GM12878 (cell line): ENCODE results near the gene POU2AF2.

Source experiments
- BRCA1 ChIP-seq: IDR thresholded peaks from 2 replicates; pipeline ENCODE4 v1.6.1; 2011; ENCODE audit warnings: low read depth, low read length, improper control_type of control experiment
- CBX3 ChIP-seq: fragments of 200-600 bp; sonication (generic); IDR thresholded peaks from 2 replicates; pipeline ENCODE4 v1.6.1; 2016; ENCODE audit warnings: low read depth, borderline replicate concordance
- GABPA ChIP-seq: IDR thresholded peaks from 2 replicates; pipeline ENCODE4 v1.6.1; 2014; ENCODE audit warnings: antibody characterized with exemption, low read depth, mild to moderate bottlenecking, inconsistent platforms
- HDGF ChIP-seq: fragments of 450-650 bp; IDR thresholded peaks from 2 replicates; pipeline ENCODE4 v1.6.1; 2016; ENCODE audit warnings: antibody characterized with exemption
- POLR2A ChIP-seq: IDR thresholded peaks from 2 replicates; pipeline ENCODE4 v1.6.1; 2011; ENCODE audit warnings: low read depth, mild to moderate bottlenecking, low read length
- RELA ChIP-seq: fragments of 450-650 bp; IDR thresholded peaks from 2 replicates; pipeline ENCODE4 v1.8.0; 2014; ENCODE audit warnings: borderline replicate concordance; ENCODE audit not compliant: partially characterized antibody
- TAF1 ChIP-seq: IDR thresholded peaks from 2 replicates; pipeline ENCODE4 v1.6.1; 2011; ENCODE audit warnings: mild to moderate bottlenecking, low read depth, low read length, borderline replicate concordance
- TF ChIP-seq, protein P1 (sequence below), 3 experiments: IDR thresholded peaks in 2 of 3; conservative IDR thresholded peaks in 1 of 3; 2 replicates each; pipeline ENCODE4 v1.5.1; 2011; ENCODE audit warnings: low read depth in 3 of 3, low read length in 3 of 3, mild to moderate bottlenecking in 3 of 3, control low read depth in 2 of 3, moderate library complexity in 2 of 3, inconsistent platforms in 1 of 3, mixed read lengths in 1 of 3; ENCODE audit not compliant: control insufficient read depth in 2 of 3, insufficient read depth in 1 of 3; ENCODE audit errors: extremely low read depth in 1 of 3
- TF ChIP-seq, protein P2 (sequence below): IDR thresholded peaks from 2 replicates; pipeline ENCODE4 v1.6.1; 2012; ENCODE audit warnings: mild to moderate bottlenecking, low read depth, low read length

DNA sequence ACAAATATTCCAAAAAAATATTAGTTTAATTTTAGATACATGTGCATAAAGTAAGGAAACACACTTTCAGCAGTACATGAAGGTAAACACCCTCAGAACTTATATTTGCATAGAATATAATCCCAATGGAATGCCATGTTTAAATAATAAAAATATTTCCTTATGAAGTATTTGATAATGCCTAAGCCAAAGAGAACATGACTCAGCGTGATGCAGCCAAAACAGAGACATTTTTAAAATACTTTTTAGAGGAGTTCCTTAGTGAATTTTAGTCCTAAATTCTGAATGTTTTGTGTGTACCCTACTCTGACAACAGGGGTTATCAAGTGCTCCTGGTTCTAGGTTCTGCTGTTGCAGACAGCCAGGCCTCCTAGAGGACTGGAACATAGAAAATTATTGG is 39.1 kb upstream of the POU2AF2 start:
- TF ChIP-seq CBX3: no peak
- no peak for TF ChIP-seq TAF1
- TF ChIP-seq GABPA: no peak
- TF ChIP-seq, protein P1, sequence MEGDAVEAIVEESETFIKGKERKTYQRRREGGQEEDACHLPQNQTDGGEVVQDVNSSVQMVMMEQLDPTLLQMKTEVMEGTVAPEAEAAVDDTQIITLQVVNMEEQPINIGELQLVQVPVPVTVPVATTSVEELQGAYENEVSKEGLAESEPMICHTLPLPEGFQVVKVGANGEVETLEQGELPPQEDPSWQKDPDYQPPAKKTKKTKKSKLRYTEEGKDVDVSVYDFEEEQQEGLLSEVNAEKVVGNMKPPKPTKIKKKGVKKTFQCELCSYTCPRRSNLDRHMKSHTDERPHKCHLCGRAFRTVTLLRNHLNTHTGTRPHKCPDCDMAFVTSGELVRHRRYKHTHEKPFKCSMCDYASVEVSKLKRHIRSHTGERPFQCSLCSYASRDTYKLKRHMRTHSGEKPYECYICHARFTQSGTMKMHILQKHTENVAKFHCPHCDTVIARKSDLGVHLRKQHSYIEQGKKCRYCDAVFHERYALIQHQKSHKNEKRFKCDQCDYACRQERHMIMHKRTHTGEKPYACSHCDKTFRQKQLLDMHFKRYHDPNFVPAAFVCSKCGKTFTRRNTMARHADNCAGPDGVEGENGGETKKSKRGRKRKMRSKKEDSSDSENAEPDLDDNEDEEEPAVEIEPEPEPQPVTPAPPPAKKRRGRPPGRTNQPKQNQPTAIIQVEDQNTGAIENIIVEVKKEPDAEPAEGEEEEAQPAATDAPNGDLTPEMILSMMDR (IDR thresholded peaks at IDR 0.05 in 2 of 3, conservative IDR thresholded peaks at IDR 0.05 in 1 of 3; ENCODE audit: control insufficient read depth in 2 of 3, extremely low read depth in 1 of 3, insufficient read depth in 1 of 3, low read depth in 3 of 3, low read length in 3 of 3): no peak
- TF ChIP-seq POLR2A: no peak
- no peak for TF ChIP-seq BRCA1
- no peak for TF ChIP-seq RELA
- TF ChIP-seq HDGF: no peak
- TF ChIP-seq, protein P2, sequence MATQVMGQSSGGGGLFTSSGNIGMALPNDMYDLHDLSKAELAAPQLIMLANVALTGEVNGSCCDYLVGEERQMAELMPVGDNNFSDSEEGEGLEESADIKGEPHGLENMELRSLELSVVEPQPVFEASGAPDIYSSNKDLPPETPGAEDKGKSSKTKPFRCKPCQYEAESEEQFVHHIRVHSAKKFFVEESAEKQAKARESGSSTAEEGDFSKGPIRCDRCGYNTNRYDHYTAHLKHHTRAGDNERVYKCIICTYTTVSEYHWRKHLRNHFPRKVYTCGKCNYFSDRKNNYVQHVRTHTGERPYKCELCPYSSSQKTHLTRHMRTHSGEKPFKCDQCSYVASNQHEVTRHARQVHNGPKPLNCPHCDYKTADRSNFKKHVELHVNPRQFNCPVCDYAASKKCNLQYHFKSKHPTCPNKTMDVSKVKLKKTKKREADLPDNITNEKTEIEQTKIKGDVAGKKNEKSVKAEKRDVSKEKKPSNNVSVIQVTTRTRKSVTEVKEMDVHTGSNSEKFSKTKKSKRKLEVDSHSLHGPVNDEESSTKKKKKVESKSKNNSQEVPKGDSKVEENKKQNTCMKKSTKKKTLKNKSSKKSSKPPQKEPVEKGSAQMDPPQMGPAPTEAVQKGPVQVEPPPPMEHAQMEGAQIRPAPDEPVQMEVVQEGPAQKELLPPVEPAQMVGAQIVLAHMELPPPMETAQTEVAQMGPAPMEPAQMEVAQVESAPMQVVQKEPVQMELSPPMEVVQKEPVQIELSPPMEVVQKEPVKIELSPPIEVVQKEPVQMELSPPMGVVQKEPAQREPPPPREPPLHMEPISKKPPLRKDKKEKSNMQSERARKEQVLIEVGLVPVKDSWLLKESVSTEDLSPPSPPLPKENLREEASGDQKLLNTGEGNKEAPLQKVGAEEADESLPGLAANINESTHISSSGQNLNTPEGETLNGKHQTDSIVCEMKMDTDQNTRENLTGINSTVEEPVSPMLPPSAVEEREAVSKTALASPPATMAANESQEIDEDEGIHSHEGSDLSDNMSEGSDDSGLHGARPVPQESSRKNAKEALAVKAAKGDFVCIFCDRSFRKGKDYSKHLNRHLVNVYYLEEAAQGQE: no peak
